HG03342 (cell line): ENCODE results near the gene UQCRC2.
"Not testable (repeated sequence)": the region's sequence is repeated elsewhere in the genome, so short reads cannot be mapped to it uniquely, and the experiment has no call there.

Experiments used
- ATAC-seq: cut with Tn5 transposase; IDR thresholded peaks from one replicate; pipeline ENCODE4 v1.9.1; 2021; ENCODE audit warnings: mild to moderate bottlenecking, moderate library complexity; ENCODE audit not compliant: unreplicated experiment

UQCRC2 gene

DNA sequence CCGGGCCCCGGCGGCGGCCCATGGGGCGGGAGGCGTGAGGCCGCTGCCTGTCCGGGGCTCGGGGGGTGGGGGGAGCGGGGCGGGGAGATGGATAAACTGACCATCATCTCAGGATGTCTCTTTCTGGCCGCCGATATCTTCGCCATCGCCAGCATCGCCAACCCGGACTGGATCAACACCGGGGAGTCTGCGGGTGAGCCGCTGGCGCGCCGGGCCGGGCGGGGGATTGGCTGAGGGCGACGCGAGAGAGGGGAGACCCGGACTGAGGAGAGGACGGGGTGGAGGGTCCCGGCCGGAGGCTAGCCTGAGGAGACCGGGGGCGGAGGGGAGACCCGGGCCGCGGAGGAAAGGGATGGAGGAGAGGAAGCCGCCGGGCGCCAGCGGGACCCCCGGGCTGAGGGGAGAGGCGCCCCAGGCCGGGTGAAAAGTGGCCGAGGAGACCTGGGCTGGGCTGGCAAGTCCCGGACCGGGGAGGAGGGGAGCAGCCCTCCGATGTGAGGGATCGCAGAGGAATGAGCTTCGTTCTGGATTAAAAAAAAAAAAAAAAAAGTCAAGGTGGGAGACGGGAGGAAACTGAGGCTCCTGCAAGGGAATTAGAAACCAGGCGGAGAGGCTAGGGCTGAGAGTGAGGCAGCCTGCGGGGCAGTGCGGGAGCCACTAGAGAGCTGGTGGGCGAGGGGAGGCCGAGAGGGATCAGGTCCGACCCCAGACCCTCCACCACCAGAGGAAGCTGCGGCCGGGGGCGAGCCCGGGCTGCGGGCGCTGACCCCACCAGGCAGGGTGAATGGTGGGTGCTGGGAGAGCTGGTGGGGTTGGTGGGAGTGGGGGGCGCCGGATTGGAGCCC, 55.3 kb downstream of the UQCRC2 start:
- peak; percentile 13 for ATAC-seq

DNA sequence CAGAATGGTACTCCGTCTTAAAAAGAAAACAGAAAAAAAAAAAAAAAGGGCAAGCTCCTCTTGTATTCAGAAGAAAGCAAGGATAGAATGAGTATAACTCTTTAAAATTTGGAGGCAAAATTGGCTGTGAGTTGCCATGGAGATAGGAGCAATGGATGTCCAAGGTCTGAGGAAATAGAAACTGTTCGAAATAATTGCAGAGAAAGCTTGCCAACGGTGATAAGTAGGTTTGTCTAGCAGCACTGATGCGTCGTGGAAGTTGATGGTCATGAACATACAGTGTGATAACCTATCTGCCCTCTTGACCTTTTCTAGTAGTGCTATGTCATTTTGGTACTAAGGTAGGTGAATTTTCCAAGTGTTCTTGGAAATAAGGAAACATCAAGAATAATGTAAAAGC, 57.7 kb downstream of the UQCRC2 start:
- ATAC-seq, result no peak

DNA sequence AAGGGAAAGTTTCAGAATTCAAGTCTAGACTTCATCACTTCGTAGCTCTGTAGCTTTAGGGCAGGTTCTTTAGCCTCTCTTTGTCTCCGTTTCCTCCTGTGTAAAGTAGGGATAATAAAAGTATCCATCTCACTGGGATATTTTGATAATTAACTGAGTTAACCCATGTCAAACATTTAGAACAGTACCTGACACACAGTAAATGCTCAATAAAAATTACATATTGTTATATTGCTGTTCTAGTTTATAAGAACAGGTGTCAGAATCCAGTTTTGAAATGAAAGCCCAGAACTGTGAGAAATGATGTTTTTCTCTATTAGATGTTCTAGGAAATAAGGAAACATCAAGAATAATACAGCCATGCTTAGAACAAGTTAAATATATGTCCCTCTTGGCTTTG, 59.1 kb downstream of the UQCRC2 start:
- ATAC-seq, result no peak

DNA sequence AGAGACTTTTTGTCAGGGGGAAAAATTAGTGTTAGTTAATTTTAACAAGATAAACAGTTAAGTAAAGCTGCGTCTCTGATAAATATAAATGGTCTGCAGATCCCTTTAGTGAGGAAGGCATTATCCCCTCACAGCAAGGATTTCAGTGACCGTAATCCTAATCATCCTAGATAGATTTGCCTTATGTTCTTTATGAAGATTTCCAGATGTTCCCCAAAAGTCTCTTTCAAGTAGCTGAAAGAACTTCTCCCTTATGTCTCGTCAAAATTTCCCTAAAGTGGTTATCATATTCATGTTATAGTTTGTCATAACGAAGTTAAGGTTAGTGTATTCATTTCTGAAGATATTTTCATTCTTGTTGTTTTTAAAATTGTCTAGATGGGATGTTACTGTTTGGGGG, 60.3 kb downstream of the UQCRC2 start:
- no peak for ATAC-seq

DNA sequence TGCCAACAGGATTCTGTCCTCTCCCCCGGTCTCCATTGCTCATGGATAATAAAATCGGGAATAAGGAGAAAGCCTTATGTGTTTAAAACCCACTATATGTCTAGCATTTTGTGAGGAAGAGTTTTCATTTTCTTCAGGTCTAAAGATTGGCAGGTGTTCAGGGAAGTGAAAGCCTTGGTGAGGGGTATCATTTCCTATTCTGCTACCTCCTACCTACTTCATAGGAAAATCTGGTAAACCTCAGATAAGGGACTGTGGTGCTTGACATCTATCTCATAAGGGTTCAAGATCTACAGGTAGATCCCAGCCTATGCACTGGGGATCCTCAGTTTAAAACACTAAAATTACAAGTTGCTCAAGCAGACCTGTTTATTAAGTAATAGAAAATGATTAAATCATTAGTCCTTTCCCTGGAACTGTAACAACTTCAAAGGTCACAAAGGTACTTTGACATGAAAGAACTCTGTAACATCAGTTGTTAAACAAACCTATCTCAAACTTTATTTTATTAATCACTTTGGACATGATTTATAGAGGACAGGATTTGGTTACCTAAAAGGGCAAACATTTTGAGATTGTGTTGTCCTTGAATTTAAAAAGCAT, 61.2 kb downstream of the UQCRC2 start:
- no peak for ATAC-seq

DNA sequence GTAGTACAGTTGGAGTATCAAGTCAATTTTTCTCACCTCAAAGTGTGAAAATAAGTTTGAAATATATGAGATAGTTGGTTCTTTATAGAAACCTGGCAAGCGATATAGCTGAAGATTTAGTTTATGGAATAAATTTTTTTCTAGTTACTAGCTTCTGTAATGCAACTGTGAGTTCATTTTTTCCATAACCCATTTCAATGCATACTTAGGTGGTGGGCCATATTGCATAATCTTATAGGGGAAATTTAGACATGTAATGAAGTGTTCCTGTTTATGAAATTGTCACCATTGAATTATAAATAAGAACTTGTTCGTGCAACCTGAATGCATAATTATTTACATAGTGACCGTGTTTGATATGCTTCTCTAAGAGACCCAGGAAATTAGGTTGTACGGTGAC, 63.8 kb downstream of the UQCRC2 start:
- ATAC-seq, result no peak

DNA sequence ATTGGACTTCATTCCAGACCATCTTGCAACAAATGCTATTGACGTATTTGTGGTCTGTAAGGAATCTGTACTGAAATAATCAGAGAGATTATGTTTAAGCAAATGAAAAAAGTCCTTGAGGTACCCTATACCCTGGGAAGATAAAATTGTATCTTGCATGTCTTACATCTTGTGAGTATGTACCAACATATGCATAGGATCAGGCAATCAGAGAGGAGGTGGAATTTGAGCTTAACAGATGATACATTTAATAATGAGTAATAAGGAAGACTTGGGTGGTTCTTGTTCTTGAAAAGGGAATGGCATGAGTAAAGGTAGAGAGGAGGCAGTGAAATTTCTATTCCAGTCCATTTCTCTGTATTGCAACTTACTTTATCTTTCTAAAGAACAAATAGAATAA, 65.4 kb downstream of the UQCRC2 start:
- ATAC-seq, result no peak

DNA sequence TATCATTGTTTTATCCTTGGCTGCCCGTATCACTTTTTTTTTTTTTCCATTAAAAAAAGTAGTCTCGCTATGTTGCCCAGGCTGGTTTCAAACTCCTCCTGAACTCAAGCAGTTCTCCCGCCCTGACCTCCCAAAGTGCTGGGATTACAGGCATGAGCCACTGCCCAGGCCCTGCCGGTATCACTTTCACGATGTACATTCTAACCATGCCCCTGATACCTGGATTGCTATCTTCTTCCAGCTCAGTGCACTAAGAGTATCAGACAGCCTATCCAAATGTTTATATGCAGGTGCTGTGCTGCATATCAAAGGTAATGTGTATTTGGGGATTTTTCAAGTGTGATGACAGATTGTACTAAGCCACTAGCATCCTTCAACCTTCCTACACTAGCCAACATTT, 69.0 kb downstream of the UQCRC2 start:
- ATAC-seq, result no peak

DNA sequence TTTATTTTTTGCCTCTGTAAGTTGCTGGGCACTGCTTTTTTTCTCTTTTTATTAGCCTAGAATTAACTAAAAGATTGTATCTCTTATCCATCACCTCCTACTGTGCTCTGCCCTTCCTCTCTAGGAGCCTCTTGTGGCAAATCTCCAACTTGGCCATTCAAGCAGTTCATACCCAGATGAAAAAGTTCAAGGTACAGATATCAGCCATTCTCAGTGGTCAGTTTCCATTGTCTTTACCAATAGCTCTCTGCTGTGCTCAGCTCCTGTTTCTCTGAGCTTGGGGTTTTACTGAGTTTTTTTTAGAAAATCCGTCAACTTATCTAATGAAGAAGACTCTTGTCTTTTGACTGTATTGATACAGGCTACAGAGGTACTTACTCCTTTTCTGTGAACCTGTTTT, 70.3 kb downstream of the UQCRC2 start:
- ATAC-seq, result no peak

DNA sequence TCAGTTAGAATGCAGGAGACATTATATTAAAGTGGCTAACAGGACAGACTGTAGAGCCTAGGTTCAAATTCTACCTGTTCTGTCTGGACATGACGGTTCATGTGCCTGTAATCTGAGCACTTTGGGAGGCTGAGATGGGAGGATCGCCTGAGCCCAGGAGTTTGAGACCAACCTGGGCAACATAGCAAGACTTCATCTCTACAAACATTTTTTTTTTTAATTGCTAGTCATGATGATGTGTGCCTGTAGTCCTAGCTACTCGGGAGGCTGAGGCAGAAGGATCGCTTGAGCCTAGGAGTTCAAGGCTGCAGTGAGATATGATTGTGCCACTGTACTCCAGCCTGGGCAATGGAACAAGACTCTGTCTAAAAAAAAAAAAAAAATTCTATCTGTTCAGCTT, 71.6 kb downstream of the UQCRC2 start:
- ATAC-seq, result not testable (repeated sequence)

DNA sequence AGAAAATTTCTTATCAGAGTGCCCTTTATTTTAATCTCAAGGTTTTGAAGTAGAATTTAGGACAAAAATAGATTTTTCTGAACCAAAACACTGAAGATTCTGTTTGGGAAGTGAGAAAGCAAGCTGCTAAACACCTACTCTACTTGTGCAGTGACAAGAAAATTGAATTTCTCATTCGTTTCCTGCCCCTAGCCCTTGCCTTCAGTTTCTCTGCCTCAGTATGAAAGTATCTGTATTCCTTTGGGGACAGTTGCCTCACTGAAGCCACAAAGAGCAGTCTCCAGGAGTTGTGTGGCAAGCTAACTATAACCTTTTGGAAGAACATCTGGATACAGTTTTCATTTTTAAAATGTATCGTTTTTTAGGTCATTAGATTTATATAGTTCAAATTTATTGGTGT, 74.5 kb downstream of the UQCRC2 start:
- ATAC-seq, result no peak

DNA sequence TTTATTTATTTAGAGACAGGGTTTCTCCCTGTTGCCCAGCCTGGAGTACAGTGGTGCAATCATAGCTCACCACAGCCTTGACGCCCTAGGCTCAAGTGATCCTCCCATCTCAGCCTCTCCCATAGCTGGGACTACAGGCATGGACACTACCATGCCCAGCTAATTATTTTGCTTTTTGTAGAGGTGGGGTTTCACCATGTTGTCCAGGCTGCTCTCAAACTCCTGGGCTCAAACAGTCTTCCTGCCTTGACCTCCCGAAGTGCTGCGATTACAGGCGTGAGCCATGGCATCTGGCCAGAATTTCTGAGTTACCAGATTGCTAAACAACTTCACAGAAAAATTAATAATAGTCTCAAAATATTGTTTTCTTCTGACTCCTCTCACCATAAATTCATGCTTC, 76.5 kb downstream of the UQCRC2 start:
- ATAC-seq, result no peak

DNA sequence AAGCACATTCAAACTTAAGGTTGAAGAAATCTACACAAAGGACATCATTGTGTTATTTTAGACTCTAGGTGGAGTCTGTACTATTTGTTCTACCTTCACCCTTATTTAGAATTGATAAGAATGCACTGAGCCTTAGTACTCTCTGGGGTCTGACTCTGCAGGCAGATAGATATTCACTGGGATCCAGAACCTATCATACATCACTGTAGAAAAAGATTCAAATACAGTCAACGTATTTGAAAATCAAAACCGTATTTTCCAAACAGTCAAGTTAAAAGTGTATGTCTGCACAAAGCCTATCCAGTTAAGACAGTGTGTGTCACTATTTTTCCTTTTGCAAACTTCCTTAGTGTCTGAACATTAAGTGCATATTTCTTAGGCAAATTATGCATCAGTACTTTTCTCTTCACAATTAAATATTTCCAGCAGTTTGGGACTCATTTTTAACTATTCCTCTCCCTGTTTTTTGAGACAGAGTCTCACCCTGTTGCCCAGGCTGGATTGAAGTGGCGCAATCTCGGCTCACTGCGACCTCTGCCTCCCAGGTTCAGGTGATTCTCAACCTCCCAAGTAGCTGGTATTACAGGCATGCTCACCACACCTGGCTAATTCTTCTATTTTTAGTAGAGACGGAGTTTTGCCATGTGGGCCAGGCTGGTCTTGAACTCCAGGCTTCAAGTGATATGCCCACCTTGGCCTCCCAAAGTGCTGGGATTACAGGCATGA, 77.1 kb downstream of the UQCRC2 start:
- ATAC-seq, result no peak

DNA sequence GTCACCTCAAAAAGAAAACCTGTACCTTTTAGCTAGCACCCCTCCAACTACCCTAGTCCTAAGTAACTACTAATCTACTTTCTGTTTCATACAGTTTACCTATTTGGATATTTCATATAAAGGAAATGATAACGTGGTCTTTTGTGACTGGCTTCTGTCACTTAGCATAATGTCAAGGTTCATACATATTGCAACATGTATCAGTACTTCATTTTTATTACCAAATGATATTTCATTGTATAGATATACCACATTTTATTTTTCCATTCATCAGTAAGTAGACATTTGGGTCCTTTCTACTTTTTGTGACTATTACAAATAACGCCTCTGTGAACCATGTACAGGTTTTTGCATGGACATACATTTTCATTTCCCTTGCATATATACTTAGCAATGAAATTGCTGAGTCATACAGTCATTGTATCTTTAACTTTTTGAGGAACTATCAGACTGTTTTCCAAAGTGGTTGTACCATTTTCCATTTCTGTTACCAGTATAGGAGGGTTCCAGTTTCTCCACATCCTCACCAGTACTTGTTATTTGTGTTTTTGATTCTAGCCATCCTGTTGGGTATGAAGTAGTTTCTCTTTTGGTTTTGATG, 78.4 kb downstream of the UQCRC2 start:
- no peak for ATAC-seq
